Lower leg skin (tissue), 3 donors: Measurements from ENCODE around the gene CHD2.

Experiments
- CTCF ChIP-seq, 3 donors: fragments of 450-650 bp; IDR thresholded peaks; one replicate each; pipeline ENCODE4 v1.5.1; 2016; ENCODE audit warnings: antibody characterized with exemption in 3 of 3, mild to moderate bottlenecking in 3 of 3, moderate library complexity in 2 of 3
- POLR2A ChIP-seq, 2 donors: fragments of 450-650 bp; IDR thresholded peaks; one replicate each; pipeline ENCODE4 v1.6.1; 2016 to 2017; ENCODE audit warnings: antibody characterized with exemption in 2 of 2, mild to moderate bottlenecking in 1 of 2, moderate library complexity in 1 of 2

GRCh38 chr15:92899948-92900730 is at the start of gene CHD2:
- TF ChIP-seq CTCF (IDR thresholded peaks at IDR 0.05) (no peak), POLR2A (IDR thresholded peaks at IDR 0.05) (peak in 1 of 2 donors; percentile 67)
